ENCODE results near the gene RBM48.

- no peak for TF ChIP-seq CTCF (IDR thresholded peaks at IDR 0.05)
- no peak for TF ChIP-seq POLR2A (IDR thresholded peaks at IDR 0.05)
Measured at GRCh38 chr7:92557808-92558362, 29.3 kb downstream of the RBM48 start.
